Immature natural killer cell (primary cell): Measurements from ENCODE around the gene ZBTB22. TPM values are rescaled to one million over a fixed set of nuclear protein-coding genes. Genes with fewer than 3 reads are reported as not detected.

Experiments
- DNase-seq, 3 donors: peaks; one replicate each; pipeline ENCODE4 v3.0.0; 2022; ENCODE audit warnings: mixed read lengths in 1 of 3
- H3K27ac Mint-ChIP-seq, 6 donors: one replicate each; pipeline ENCODE4 v1.8.0; 2020; ENCODE audit warnings: mixed read lengths in 6 of 6, mild to moderate bottlenecking in 5 of 6, inconsistent platforms in 4 of 6, moderate library complexity in 3 of 6
- H3K27me3 Mint-ChIP-seq, 3 donors: one replicate each; pipeline ENCODE4 v1.8.0; 2020 to 2021; ENCODE audit warnings: low read depth in 3 of 3, mild to moderate bottlenecking in 3 of 3, mixed read lengths in 3 of 3, moderate library complexity in 3 of 3, inconsistent platforms in 1 of 3
- H3K36me3 Mint-ChIP-seq, 3 donors: one replicate each; pipeline ENCODE4 v1.8.0; 2020; ENCODE audit warnings: mixed read lengths in 3 of 3, inconsistent platforms in 2 of 3, mild to moderate bottlenecking in 2 of 3
- H3K4me1 Mint-ChIP-seq, 2 donors: one replicate each; pipeline ENCODE4 v1.8.0; 2020; ENCODE audit warnings: inconsistent platforms in 2 of 2, mild to moderate bottlenecking in 2 of 2, mixed read lengths in 2 of 2, moderate library complexity in 1 of 2
- H3K4me3 Mint-ChIP-seq, 5 donors: one replicate each; pipeline ENCODE4 v1.8.0; 2020; ENCODE audit warnings: mild to moderate bottlenecking in 5 of 5, mixed read lengths in 5 of 5, inconsistent platforms in 3 of 5, moderate library complexity in 3 of 5
- H3K9me3 Mint-ChIP-seq, 6 donors: one replicate each; pipeline ENCODE4 v1.8.0; 2020; ENCODE audit warnings: mild to moderate bottlenecking in 6 of 6, mixed read lengths in 6 of 6, inconsistent platforms in 4 of 6, moderate library complexity in 3 of 6
- polyA plus RNA-seq, 3 donors: library from polyadenylated mRNA; unstranded; fragments of 300-500 nt; fragmentation: Illumina TruSeq; gene quantifications; one replicate each; pipeline ENCODE4 v1.2.3, GENCODE V29; 2021

The ZBTB22 gene
- polyA plus RNA-seq, 3 donors from 2014 or later = 14.5 to 18.1 (median 14.7) TPM

GRCh38 chr6:33319939-33320314, 2.4 kb upstream of the ZBTB22 start:
- Mint-ChIP-seq H3K27me3 (peaks cover 7 to 22% (median 12%) of the 10 kb centered on the region in 3 donors), H3K9me3 (no peaks in the 10 kb centered on the region), H3K27ac (peak overlapping the region; percentile 36 to 99 (median 73)), H3K4me1 (peaks cover 86 to 92% of the 10 kb centered on the region in 2 donors), H3K36me3 (peaks cover 4 to 33% (median 18%) of the 10 kb centered on the region in 3 donors), H3K4me3 (peak overlapping the region in 4 of 5 donors; percentile 53 to 98 (median 84))
- DNase-seq = no peak

GRCh38 chr6:33318426-33319073, 1.0 kb upstream of the ZBTB22 start:
- peak overlapping the region; percentile 97 to 100 (median 99) for H3K4me3 Mint-ChIP-seq
- H3K36me3 Mint-ChIP-seq = peaks cover 4 to 33% (median 18%) of the 10 kb centered on the region in 3 donors
- H3K27ac Mint-ChIP-seq = peak overlapping the region; percentile 92 to 99 (median 98)
- H3K27me3 Mint-ChIP-seq = peaks cover 13 to 31% (median 16%) of the 10 kb centered on the region in 3 donors
- no peaks in the 10 kb centered on the region for H3K9me3 Mint-ChIP-seq
- DNase-seq = no peak
- H3K4me1 Mint-ChIP-seq = peaks cover 87 to 92% of the 10 kb centered on the region in 2 donors

- Mint-ChIP-seq H3K4me3 (peak overlapping the region; percentile 69 to 99 (median 80)), H3K4me1 (peaks cover 89 to 90% of the 10 kb centered on the region in 2 donors), H3K27me3 (peaks cover 14 to 29% (median 17%) of the 10 kb centered on the region in 3 donors), H3K9me3 (no peaks in the 10 kb centered on the region), H3K27ac (peak overlapping the region; percentile 72 to 99 (median 86)), H3K36me3 (peaks cover 4 to 33% (median 18%) of the 10 kb centered on the region in 3 donors)
- DNase-seq = no peak
Observed at GRCh38 chr6:33317419-33317668, 200 bp downstream of the ZBTB22 start.

GRCh38 chr6:33316603-33317418, 733 bp downstream of the ZBTB22 start:
- Mint-ChIP-seq H3K27ac (peak overlapping the region; percentile 72 to 99 (median 86)), H3K4me3 (peak overlapping the region; percentile 69 to 99 (median 80)), H3K27me3 (peaks cover 14 to 29% (median 17%) of the 10 kb centered on the region in 3 donors), H3K9me3 (no peaks in the 10 kb centered on the region), H3K4me1 (peaks cover 89 to 91% of the 10 kb centered on the region in 2 donors), H3K36me3 (peaks cover 4 to 30% (median 18%) of the 10 kb centered on the region in 3 donors)
- DNase-seq = no peak

GRCh38 chr6:33315793-33316602, 1.5 kb downstream of the ZBTB22 start:
- H3K4me1 Mint-ChIP-seq = peaks cover 86 to 87% of the 10 kb centered on the region in 2 donors
- peak overlapping the region; percentile 72 to 99 (median 89) for H3K27ac Mint-ChIP-seq
- DNase-seq = no peak
- H3K27me3 Mint-ChIP-seq = peaks cover 14 to 29% (median 17%) of the 10 kb centered on the region in 3 donors
- peak overlapping the region; percentile 69 to 99 (median 80) for H3K4me3 Mint-ChIP-seq
- no peaks in the 10 kb centered on the region for H3K9me3 Mint-ChIP-seq
- peaks cover 4 to 31% (median 18%) of the 10 kb centered on the region in 3 donors for H3K36me3 Mint-ChIP-seq

- H3K27ac Mint-ChIP-seq = peak overlapping the region; percentile 95 to 99 (median 99)
- no peaks in the 10 kb centered on the region for H3K9me3 Mint-ChIP-seq
- peaks cover 4 to 28% (median 14%) of the 10 kb centered on the region in 3 donors for H3K36me3 Mint-ChIP-seq
- peaks cover 81 to 83% of the 10 kb centered on the region in 2 donors for H3K4me1 Mint-ChIP-seq
- H3K4me3 Mint-ChIP-seq = peak overlapping the region; percentile 97 to 99 (median 98)
- DNase-seq = no peak
- peaks cover 14 to 25% (median 17%) of the 10 kb centered on the region in 3 donors for H3K27me3 Mint-ChIP-seq
Observed at GRCh38 chr6:33314943-33315792, 2.4 kb downstream of the ZBTB22 start.

- Mint-ChIP-seq H3K27ac (peak overlapping the region; percentile 95 to 99 (median 99)), H3K36me3 (peaks cover 4 to 22% (median 8%) of the 10 kb centered on the region in 3 donors), H3K4me3 (peak overlapping the region; percentile 97 to 99 (median 98)), H3K4me1 (peaks cover 75 to 77% of the 10 kb centered on the region in 2 donors), H3K27me3 (peaks cover 12 to 25% (median 17%) of the 10 kb centered on the region in 3 donors), H3K9me3 (no peaks in the 10 kb centered on the region)
- peak; percentile 62 to 70 (median 66) for DNase-seq
Observed at GRCh38 chr6:33314515-33314942, 3.0 kb downstream of the ZBTB22 start.

GRCh38 chr6:33313709-33314514, 3.6 kb downstream of the ZBTB22 start, which contains the start of gene TAPBP:
Gene TAPBP, minus strand, starts transcription at chr6:33314078. Its CDS starts 37 bp downstream, at chr6:33314041.
- Mint-ChIP-seq H3K27me3 (peaks cover 12 to 23% (median 17%) of the 10 kb centered on the region in 3 donors), H3K4me1 (peaks cover 69 to 71% of the 10 kb centered on the region in 2 donors)

GRCh38 chr6:33313105-33313708, 4.3 kb downstream of the ZBTB22 start:
- H3K4me3 Mint-ChIP-seq = peak overlapping the region; percentile 97 to 99 (median 98)
- DNase-seq = peak in 1 of 3 donors; percentile 21
- peak overlapping the region; percentile 95 to 99 (median 99) for H3K27ac Mint-ChIP-seq
- peaks cover 66 to 71% of the 10 kb centered on the region in 2 donors for H3K4me1 Mint-ChIP-seq
- no peaks in the 10 kb centered on the region for H3K9me3 Mint-ChIP-seq
- peaks cover 12 to 18% (median 16%) of the 10 kb centered on the region in 3 donors for H3K27me3 Mint-ChIP-seq
- peaks cover 0 to 17% (median 5%) of the 10 kb centered on the region in 3 donors for H3K36me3 Mint-ChIP-seq

More at GRCh38 chr6:33313709-33314514, 3.6 kb downstream of the ZBTB22 start, which contains the start of gene TAPBP:
- Mint-ChIP-seq H3K9me3 (no peaks in the 10 kb centered on the region), H3K4me3 (peak within 1 kb of the TSS; percentile 97 to 99 (median 98)), H3K27ac (peak within 1 kb of the TSS; percentile 95 to 99 (median 99)), H3K36me3 (peaks cover 4 to 17% (median 4%) of the 10 kb centered on the region in 3 donors)
- peak; percentile 89 to 93 (median 89) for DNase-seq

- peak; percentile 71 to 74 (median 72) for DNase-seq
- Mint-ChIP-seq H3K9me3 (no peaks in the 10 kb centered on the region), H3K27ac (peak overlapping the region; percentile 95 to 99 (median 99)), H3K36me3 (peaks cover 0 to 16% (median 5%) of the 10 kb centered on the region in 3 donors), H3K4me3 (peak overlapping the region; percentile 97 to 99 (median 98)), H3K27me3 (peaks cover 8 to 13% (median 13%) of the 10 kb centered on the region in 3 donors), H3K4me1 (peaks cover 65 to 66% of the 10 kb centered on the region in 2 donors)
Observed at GRCh38 chr6:33312361-33313104, 5.0 kb downstream of the ZBTB22 start.

- Mint-ChIP-seq H3K27me3 (peaks cover 0 to 4% (median 0%) of the 10 kb centered on the region in 3 donors), H3K4me1 (peaks cover 37 to 42% of the 10 kb centered on the region in 2 donors), H3K27ac (peak overlapping the region in 3 of 6 donors; percentile 52 to 72 (median 67)), H3K9me3 (no peaks in the 10 kb centered on the region), H3K4me3 (no peak overlapping the region), H3K36me3 (peaks cover 5 to 38% (median 10%) of the 10 kb centered on the region in 3 donors)
- no peak for DNase-seq
Observed at GRCh38 chr6:33306356-33306755, 11.2 kb downstream of the ZBTB22 start.
